ENCODE measurements around the gene TBX2.

TBX2 gene

GRCh38 chr17:61388561-61389356 lies 10.9 kb upstream of the TBX2 start:
- no peak for DNase-seq

GRCh38 chr17:61389670-61390478 lies 9.8 kb upstream of the TBX2 start:
- no peak for DNase-seq

DNA sequence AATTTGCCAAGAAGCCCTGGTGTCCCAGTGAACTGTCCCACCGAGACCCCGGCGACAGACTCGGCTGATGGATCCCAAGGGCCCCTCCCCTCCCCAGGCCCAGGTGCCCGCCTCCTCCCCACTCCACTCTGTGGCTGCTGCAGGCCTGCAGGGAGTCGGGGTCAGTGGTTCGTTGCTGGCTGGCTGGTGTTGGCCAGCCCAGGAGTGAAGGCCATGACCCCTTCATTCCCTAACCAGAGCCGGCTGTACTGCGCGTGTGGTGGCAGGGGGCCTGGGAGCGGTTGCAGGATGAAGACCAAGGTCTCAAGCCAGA lies 9.2 kb upstream of the TBX2 start:
- DNase-seq = no peak

DNA sequence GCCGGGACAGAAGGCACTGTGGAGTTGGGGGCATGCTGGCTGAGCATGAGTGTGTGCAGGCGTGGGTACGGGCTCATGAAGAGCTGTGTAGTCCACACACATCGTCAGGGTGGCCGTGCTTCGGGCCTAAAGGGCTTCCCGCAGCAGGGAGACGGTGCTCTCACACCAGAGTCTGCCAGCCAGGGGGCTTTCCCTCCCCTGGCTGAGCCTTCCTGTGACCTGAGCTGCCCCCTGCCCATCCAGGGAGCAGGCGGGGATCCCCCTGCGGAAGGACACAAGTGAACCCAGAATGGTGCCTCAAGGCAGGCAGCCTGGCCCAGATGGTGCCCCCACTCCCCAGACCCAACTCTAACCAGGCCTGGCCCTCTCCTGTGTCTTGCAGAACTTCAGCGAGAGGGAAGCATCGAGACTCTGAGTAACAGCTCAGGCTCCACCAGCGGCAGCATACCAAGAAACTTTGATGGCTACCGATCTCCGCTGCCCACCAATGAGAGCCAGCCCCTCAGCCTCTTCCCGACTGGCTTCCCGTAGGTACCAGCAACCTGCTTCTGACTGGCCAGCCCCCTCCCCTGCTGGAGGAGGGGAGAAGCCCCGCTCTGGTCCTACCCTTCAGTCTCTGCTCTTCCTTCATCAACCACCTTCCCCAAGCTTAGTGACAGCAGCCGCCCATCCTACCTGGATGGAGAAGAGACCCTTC lies 7.9 kb upstream of the TBX2 start:
- DNase-seq = no peak

GRCh38 chr17:61392679-61393078 lies 7.0 kb upstream of the TBX2 start:
- DNase-seq = no peak

- no peak for DNase-seq
Observed at GRCh38 chr17:61393550-61393903, 6.1 kb upstream of the TBX2 start.

DNA sequence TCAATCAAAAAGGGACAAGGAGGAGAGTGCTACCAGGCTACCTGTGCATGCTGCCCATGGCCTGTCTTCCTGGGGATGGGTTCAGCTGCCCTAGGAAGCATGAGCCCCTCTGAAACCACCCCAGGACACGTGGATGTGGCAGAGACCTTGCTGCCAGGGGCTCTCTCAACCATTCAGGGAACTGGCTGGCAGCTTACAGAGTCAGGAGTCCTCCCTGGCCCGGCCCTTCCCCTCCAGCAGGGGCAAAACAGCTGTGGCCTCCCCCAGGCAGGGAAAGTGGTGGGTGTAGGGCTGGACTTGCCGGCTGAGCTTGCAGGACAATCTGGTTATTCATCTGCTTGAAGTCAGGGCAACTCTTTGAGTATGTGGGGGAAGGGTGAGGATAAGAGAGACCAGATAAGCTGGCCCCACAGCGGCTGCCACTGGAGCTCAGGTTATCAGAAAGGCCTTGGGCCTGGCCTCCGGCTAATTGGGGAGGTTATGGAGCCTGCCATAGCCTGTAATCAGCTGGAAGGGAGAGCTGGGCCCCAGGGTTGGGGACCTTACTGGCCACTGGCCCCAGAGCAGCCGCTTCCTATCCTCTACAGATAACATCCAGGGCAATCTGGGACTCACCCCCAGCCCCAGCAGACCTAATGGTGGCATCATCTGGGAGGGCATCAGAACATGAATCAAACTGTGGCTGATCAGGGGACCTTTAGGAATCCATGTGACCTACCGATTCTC lies 5.6 kb upstream of the TBX2 start:
- no peak for DNase-seq

DNA sequence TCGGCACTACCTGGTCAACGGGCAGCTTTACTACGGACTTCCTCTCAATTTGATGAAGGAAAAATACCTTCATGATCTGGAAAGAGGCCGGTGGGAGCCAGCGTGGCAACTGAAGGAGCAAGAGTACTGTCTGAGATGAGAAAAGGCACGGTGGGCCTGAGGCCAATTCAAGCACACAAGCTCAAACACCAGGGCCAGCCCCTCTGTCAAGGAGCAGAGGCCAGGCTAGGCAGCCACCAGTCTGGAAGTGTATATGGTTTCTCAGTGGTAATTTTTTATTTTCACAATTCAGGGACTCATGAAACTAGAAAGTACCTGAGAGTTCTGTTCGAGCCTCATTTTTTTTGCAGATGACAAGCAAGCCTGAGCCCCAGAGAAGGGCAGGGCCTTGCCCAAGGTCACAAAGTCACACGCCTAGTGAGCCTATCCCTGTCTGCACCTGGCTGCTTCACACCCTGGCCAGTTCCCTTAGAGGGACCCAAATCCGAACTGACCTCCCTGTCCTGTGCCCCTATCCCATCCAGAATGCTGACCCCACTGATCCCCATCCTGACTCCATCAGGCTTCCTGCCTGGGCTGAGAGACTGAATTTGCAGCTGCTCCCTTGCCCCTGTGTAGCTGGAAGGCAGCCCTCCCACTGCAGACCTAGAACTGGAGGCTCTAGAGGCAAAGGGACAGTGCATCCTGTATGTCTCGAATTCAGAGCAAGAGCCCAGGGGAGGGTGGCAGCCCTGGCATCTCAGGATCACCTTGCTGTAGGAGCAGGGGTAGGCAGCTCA lies 4.8 kb upstream of the TBX2 start:
- no peak for DNase-seq

- no peak for DNase-seq
Observed at GRCh38 chr17:61395409-61395982, 4.1 kb upstream of the TBX2 start.

GRCh38 chr17:61395983-61396585 lies 3.6 kb upstream of the TBX2 start:
- DNase-seq = no peak

DNA sequence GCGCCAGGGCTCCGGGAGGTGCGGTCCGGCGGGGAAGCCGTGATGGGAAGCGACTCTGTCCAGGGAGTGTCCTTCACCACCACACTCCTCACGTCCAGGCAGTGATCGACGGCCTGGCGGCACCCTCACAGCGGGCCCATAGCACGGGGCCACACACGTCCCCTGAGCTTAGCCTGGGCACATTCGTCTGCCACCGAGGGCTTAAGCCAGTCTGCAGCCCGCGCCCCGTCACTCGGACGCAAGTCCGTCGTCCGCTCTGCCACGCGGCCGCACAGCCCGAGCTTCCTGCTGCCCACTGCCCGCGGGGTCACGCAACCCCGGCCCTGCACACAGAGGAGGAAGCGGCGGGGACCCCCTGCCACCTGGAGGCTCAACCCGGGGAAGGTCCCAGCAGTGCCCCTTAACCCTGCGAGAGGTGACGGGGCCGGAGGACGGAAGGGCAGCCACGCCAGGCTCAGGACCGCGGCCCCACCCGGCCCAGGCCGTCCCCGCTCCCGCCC lies 3.0 kb upstream of the TBX2 start:
- no peak for DNase-seq

- no peak for DNase-seq
Observed at GRCh38 chr17:61397086-61397842, 2.4 kb upstream of the TBX2 start.

DNA sequence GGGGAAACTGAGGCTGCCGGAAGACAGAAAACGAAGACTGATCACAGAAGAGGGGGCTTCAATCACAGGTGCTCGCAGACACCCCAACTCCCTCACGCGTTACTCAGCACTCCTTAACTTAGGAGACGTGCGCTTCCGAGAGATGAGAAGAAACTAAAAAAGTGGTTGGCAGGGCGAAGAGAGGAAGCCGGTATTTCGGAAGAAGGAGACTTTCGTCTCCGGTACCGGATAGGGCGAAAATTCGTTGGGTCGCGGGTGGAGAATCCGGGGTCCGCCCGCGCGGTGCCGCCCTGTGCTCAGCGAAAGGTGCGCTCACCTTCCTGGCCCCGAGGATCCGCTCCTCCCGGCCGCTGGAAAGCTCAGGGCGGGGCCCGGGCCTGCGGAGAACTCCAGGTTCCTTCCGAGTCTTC lies 917 bp upstream of the TBX2 start:
- no peak for DNase-seq

DNA sequence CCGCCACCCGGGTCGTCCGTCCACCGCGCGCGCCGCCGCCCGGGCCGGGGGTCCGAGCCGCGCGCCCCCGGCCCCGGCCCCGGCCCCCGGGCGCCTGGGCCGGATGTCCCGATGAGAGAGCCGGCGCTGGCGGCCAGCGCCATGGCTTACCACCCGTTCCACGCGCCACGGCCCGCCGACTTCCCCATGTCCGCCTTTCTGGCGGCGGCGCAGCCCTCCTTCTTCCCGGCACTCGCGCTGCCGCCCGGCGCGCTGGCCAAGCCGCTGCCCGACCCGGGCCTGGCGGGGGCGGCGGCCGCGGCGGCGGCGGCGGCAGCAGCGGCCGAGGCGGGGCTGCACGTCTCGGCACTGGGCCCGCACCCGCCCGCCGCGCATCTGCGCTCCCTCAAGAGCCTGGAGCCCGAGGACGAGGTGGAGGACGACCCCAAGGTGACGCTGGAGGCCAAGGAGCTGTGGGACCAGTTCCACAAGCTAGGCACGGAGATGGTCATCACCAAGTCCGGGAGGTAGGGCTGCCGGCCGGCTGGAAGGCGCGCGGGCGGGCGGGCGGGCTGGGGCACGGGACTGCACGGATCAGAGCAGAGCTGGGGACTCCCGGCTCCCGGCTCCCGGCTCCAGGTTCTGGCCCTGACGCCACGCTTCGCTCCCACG lies 548 bp downstream of the TBX2 start:
- DNase-seq = no peak

DNA sequence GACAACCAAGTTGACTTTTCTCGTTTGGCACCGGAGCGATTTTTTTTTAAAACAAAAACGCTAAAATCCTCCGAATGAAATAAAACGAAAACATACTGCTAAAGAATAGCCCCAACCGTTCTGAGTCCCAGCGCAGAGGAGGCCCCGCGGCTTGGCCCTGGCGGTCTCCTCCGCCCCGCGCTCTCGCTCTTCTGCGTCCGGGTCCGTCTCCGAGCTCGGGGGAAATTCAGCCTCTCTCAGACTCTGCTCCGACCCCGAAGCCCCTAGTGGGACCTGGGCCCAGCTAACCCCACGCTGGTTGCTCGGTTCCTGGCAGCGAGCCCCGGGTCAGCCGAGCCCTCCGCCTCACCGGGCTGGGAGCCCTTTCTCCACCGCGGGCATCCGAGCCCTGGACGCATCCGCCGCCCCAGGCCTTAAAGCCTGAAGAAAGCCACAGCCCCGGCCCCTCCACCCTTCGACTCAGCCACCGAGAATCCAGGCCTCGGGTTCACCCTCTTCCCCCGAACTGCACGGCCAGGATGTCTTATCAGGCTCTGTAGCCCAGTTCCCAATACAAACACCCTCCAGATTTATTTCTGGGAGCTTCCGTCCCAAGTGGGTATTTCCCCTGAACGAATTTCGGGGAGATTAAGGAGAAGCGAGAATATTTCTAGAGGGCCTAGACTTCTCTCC lies 1.2 kb downstream of the TBX2 start:
- no peak for DNase-seq

DNA sequence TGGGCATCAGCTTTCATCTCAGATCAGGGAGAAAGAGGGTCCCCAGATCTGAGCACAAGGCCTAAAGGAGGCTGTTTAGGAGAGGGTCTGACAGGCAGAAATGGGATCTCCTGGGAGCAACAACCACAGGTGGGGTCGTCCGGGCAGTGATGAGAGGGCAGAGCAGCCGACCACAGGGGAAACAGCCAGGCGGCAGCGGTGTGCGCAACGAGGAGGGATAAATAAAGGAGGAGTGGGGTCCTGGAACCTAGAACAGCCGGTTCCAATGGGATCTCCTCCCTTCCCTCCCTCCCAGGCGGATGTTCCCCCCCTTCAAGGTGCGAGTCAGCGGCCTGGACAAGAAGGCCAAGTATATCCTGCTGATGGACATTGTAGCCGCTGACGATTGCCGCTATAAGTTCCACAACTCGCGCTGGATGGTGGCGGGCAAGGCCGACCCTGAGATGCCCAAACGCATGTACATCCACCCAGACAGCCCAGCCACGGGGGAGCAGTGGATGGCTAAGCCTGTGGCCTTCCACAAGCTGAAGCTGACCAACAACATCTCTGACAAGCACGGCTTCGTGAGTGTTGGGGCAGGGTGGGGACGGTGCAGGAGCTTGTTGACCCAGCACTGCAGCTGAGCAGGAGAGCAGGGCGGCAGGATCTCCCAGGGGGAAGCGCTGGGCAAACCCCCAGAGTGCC lies 1.9 kb downstream of the TBX2 start:
- no peak for DNase-seq

DNA sequence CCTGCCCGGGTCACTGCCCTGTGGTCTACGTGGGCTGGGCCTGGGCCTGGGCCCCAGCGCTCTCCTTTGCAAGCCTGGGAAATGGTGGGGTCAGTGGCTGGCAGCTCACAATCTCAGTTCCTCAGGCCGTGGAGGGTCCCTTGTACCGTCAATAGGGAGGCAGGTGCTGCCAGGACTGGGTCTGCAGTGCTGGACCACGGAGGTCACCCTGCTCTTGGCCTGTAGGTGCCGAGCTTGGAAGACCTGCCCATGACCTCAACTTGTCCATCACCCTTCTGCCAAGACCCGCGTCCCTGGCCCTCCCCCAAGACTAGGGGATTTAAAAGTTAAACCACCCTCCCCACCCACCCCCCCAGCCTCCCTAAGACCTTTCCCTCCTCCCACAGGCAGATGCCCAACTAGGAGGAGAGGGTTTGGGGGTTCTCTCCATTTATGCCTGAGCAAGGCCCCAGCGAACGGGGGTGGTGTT lies 2.5 kb downstream of the TBX2 start:
- DNase-seq = no peak

DNA sequence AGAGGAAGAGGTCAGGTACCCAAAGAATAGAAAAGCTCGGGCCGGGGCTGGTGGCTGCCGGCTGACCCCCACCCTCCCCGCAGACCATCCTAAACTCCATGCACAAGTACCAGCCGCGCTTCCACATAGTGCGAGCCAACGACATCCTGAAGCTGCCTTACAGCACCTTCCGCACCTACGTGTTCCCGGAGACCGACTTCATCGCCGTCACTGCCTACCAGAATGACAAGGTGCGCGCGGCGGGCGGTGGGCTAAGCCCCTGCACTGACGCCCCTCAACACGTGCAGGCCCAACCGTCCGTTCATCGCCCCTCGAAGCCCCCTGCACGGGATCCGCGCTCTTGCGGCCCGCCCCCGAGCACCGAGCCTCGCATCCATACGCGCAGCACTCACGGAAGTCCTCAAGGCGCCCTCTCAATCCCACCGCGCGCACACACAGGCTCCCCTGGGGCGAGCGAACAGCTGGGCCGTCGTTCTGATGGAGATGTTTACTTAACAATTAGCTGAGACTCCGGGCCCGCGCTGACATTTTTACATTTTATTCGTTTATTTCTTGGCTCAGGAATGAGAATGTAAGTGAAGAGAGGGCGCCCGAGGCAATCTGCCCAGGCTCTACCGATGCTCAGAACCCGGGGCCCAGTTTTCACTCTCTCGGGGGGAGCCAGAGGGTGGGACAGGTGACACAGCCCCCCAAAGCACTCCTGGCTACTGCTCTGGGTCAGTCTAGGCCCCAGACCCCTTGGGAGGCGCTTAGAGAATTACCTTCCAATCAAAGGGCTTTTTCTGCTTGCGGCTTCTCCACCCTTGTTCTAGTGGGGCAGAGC lies 3.5 kb downstream of the TBX2 start:
- peak in 1 of 2 experiments; percentile 60 for DNase-seq

Data from NCI-H187 (cell line).